HG03064 (cell line): ENCODE measurements around the gene VWA8.

ENCODE experiments used
- ATAC-seq: cut with Tn5 transposase; IDR thresholded peaks from one replicate; pipeline ENCODE4 v1.9.1; 2021; ENCODE audit warnings: low read depth; ENCODE audit not compliant: unreplicated experiment

The VWA8 gene

DNA sequence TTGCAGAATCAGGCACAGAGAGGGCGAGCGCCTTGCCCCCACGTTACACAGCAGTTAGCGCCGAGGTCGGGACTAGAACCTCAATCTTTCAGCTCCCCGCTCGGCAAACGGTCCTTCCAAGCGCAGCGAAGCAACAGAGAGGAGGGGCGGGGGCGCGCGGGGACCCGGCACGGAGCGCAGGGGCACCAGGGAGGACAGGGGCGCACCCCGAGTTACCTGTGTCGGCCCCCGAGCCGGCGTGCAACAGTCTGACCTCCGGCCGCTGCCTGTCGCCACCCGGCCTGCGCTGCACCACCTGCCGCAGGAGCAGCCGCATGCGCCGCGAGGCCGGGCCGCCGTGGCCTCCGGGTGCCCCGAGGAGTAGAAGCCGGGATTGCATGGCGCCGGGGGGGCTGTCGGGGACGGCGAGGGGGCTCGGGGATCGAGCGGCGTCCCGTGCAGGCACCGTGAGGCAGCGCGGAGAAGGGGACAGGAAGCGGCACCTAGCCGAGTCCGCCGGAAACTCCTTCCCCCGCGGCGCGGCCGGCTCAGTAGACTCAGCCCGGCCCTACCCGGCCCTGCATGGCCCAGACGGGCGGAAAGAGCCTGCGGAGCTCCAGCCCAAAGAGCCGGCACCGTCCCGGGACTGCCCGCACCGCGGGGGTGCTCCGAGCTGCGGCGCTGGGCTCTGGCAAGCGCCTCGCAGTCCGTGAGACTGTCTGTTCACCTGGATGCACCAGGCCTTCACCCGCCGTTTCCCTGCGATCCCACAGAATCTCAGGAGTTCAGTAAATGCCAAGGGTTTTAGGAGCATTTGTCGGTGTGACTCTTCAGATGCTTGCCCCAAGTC lies at the start of gene VWA8:
Gene VWA8 (minus strand): TSS at position 473 of the 829 bp plus-strand sequence. CDS start 94 bp downstream, at position 379.
- ATAC-seq: peak; percentile 74

DNA sequence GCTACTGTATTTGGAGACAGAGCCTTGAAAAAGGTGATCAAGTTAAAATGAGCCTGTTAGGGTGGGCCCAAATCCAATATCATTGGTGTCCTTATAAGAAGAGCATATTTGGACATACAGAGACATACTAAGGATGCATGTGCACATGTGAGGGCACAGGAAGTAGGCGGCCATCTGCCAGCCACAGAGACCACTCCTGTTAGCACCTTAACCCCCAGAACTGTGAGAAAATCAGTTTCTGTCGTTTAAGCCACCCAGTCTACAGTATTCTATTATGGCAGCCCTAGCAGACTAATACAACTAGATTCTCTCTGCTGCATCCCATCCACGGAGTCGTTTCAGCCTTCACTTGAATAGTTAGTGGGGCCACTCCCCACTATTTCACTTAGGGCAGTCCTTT lies 48.1 kb upstream of the VWA8 start:
- ATAC-seq: no peak

DNA sequence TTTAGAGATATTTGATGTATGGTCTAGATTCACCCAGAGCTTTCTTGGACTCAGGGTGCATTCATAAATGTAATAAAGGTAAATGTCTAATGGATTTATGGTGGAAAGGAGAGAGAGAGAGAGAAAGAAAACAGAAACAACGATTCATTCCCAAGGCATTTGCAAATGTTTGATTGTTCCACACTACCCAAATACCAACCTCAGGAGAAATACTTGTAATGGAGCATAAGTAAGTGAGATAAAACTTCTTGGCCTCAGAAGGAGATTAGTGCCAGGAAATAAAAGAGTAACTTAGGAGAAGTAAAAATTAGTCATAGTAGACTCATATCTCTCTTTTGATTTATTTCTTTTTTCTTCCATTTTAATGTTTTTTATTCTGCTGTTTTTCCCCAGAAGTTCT lies 46.9 kb upstream of the VWA8 start:
- no peak for ATAC-seq

DNA sequence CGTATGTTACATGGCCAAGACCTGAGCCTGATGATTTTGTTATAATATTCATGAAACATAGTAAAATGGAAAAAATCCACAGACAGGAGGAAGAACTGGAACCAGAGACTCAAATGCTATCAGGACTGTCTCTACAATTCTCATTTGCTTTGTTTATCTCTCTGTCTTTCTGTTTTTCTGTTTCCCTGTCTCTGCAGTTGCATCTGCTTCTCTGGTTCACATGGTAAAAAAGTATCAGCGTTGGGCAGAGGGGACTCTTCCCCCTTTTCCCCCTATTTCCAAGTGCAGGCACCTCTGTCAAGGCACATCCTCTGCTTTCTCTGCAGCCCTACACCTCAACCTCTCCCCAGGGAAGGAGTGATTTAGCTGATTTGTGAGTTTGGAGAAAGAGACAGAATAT lies 41.2 kb upstream of the VWA8 start:
- no peak for ATAC-seq

DNA sequence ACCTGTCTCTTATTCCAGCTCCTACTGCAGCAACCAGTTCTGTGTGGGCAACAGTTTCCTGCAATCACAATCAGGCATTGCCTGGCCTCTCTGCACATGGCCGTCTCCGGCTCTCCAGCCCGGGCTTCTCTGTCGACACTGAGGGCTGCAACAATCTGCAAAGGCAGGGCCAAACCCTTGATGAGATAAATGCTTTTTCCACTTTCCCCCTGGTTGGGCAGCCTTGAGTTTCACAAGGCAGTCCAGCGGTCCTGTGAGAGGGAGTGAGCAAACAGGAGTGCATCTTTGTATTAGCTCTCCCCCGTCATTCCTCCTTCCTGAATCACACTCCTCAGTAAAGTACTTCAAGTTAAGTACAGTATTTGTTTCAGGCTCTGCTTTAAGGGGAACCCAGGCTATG lies 40.7 kb upstream of the VWA8 start:
- no peak for ATAC-seq

DNA sequence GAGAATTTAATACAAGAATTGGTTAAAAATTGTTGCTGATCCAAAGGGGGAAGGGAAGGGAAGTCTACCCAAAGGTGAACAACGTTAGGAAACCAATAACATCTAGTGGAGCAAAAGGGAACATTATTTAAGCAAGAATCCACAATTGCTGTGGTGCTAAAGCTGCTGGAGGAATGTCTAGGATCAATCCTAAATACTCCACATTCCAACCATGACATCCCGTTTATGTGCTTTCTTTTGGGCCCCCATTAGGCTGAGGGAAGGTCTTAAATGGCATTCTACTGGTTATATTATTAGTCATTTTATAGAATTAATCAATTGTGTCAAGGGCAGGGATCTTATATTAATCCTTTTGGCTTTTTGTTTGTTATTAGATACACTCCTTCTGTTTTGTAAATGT lies 39.9 kb upstream of the VWA8 start:
- no peak for ATAC-seq

DNA sequence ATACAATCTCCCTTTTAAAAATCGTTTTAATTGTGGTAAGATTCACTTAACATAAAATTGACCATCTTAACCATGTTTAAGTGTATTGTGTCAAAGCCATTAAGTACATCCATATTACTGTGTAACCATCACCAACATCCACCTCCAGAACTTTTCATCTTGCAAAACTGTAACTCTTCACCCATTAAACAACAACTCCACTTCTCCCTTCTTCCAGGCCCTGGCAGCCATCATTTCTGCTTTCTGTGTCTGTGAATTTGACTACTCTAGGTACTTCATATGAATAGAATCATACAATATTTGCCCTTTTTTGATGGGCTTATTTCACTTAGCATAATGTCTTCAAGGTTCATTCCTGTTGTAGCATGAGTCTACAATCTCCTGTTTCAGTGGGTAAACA lies 36.5 kb upstream of the VWA8 start:
- no peak for ATAC-seq

DNA sequence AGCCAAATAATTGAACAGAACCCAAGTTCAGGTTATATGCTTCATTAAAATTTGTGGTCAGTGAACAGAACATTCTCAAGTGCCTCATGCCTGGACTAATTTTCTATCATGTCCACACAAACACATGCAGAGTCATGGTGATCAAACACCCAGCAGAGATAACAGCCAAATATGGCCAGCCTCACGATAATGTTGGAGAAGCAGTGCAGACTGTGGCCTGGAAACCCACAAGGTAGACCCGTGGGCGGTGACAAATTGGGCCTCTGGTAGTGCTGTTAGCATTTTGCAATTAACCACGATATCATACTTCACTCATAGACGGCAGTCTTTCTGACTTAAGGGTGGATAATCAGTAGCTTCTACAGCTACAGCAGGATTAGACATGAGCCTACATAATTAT lies 35.0 kb upstream of the VWA8 start:
- no peak for ATAC-seq

DNA sequence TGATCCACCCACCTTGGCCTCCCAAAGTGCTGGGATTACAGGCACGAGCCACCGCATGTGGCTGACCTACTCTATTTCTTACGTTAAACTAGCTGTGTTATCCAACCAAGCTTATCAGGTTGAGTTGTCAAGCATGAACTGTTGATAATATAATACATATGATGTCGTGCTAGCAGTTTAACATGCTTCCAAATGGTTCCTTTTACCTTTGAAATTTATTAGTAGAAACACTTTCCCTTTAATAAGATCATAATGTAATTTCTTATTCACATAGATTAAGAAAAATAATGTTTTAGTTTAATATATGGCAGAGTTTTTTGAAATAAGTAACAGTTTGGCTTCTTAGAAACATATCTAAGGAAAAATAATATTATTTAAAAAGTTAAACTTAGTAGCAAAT lies 34.4 kb upstream of the VWA8 start:
- no peak for ATAC-seq

DNA sequence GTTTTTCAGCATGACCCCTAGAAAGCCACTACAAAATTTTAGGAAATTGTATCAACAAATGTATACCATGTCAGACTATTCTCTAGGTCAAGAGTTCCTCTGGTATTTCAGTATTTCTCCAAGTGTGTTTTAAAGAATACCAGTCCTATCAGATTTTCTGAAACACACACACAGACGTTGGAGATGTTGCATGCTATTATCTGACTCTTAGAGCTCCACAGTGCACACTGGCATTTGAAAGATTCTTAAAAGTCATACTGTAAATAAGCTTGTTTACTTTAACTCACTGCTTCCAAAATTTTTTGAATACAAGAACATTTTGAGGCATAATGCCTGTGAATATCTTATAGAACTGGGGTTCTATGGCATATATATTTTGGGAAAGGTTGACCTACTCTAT lies 33.8 kb upstream of the VWA8 start:
- ATAC-seq: no peak

DNA sequence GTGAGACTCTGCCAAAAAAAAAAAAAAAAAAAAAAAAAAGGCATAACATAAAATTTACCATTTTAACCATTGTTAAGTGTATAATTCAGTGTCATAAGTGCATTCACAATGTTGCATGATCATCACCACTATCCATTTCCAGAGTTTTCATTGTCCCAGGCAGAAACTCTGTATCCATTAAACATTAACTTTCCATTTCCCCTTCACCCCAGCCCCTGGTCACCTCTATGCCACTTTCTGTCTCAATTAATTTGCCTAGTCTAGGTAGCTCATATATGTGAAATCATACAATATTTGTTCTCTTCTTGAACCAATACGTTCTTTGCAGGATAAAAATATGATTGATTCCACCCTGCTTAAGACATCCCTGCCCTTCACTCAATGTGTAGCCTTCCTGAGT lies 31.0 kb upstream of the VWA8 start:
- no peak for ATAC-seq

DNA sequence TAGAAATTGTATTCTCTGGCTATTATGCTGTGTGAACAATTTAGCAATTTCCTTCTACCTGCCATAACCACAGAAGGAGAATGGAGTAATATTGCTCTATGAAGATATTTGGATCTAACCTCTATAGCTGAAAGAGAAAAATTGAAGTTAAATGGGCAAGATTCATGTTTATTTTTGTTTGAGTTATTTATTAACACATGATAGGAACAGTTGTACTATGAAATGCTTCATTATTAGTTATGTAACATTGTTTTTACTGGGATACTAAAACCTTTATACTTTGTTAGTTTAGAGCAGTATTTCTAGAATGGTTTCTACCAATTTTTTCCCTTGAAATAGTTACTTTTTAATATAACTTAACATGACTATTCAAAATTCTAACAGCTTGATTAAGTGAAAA lies 27.3 kb upstream of the VWA8 start:
- ATAC-seq: no peak

DNA sequence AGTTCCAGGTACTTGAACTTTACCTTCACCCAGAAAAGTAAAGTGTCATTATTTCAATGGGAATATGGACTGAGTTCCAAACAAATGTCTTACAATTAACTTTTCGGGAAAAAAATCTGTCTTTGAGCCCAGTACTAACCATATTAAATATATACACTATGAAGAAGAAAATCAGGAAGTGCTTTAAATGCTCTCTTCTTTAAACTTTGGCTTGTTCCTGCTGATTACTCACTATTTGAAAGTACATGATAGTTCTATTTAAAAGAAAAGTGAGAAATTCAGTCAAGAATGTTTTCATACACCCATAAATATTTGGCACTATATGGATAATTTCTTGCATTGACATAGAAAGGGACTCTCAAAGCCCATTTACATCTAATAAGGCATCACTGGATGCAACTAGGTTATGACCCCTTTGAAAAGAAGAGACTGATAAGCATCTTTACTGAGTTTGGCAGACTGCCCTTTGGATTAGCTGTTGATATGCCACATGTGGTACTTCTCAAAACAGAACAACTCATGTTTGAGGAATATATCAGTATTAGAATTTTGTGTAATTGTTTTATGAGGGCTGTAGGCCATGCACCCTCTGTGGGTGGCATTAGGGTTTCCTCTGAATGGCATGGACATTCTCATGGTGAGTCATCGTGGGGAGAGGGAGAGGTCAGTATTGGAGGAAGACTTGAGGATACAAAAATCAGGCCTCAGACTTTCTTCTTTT lies 25.0 kb upstream of the VWA8 start:
- ATAC-seq: no peak

DNA sequence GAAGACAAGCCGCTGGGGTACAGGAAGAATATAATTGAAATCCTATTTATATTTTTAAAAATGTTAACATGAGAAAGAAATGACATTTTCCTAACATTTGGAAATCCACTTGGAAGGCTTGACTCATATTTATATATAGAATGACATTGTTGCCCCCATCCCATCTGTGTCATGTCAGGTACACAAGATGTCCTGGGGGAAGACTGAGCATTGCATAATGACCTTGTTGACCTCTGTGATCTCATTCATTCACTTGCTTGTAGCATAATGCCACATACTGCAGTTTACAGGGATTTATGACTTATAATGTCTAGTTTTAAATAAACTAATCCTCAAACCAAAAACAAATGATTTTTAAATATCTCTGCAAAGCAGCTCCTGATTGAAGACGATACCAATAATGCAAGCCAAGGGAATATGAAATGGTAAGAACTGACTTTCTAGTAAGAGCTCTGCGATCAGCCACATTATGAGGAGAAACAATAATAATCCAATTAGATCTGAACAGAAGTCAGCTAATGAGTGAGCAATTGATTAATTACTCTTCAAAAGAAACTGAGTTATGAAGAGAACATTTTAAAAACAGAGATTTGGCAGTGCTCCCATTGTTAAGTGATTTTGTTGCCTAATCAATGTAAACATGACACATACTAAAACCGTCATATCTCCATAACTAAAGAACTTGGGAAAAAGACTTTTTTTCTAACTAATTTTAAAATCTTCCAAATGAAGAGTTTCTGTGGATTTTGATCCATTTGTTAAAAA lies 21.2 kb upstream of the VWA8 start:
- no peak for ATAC-seq

DNA sequence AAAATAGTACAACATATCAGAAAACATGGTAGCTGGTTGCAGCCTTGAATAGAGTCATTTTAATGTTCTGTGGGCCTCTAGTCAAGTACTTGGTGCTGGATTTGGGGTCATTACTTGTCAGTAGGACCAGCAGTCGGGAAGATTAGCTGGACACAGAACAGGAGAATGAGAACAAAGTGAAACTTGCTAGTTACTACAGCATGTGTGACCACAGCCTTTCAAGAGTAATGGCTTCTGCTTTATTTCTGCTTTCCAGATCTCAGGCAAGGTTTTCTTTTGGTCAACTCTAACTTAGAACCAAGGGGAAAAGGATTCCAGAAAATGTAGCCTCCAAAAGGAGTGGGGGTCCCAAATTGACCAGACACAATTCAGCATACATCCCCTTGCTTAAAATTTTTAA lies 17.1 kb upstream of the VWA8 start:
- ATAC-seq: no peak

DNA sequence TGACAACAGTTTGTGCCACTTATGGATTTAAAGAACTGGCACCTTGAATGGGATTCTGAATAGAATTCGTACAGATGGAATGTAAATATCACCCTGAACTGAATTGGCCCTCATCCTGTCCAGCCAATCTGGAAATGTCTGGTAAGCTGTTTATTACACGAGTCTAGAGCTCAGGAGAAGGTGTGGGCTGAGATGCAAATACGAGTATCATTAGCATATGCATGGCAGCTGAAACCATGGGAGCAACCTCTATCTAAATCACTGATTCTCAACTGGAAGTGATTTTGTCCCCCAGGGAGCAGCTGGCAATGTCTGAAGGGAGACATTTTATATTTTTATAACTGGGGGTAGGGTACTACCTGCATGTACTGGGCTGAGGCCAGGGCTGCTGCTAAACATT lies 15.6 kb upstream of the VWA8 start:
- ATAC-seq: no peak

DNA sequence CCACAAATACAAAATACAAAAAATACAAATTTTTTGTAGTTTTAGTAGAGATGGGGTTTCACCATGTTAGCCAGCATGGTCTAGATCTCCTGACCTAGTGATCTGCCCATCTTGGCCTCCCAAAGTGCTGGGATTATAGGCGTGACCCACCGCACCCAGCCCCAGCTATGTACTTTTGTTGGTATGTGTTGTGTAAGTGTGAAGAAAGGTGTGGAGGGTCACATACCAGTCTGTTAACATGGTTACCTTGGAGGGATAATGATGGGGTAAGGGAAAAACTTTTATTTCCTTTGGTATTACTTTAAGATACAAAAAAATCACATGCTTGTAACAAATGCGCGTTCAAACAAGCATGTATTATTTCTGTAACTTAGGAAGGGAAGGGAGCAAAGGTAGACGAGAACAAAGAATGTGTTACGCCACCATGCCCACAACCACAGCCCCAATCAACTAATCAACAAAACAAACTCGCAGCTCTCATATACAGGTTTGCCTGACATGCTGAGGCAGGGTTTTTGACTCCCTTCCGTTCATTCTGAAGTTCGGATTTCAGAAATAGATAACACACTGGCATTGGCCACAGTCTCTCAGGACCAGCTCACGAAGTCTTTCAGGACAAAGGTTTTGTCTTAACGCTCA lies 13.5 kb upstream of the VWA8 start:
- ATAC-seq: no peak

DNA sequence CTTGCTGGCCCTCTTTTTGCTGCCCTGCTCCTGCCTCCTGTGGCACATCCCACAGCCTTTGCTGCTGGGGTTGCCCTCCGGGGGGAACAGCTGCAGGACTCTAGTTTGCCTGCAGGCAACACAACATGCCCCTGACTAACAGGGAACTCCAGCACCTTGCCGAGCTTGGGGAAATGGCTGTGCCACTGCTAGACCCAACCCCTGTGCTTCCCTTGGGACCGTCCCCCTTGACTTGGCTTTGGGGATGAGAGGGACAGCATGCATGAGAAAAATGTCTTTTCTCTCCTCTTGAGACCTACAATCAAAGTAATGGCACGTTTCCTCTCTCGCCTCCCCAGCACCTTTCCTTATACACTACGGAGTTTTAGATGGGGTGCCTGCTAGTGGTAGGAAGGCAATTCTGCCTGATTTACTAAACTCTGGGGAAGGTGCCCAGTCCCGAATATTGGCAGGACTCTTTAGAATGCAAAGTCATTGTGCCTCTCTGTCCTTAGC lies 12.4 kb upstream of the VWA8 start:
- ATAC-seq: no peak

DNA sequence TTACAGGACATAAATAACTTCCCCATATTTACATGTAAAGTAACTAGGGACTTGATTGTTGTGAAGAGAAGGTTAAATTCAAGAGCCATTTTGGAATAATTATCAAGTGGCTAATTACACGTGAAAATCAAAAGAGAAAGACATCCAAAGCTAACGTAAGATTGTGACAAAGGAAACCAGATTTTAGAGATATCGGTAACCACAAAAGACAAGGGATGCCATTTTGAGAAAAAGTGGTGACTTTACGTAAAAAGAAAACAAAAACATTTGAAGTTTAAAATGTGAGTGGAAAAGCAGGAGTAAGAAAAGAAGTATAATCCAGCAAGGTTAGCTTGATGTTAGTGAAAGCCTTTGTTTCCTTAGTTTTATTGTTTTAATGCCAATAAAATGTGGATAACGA lies 10.9 kb upstream of the VWA8 start:
- ATAC-seq: no peak

DNA sequence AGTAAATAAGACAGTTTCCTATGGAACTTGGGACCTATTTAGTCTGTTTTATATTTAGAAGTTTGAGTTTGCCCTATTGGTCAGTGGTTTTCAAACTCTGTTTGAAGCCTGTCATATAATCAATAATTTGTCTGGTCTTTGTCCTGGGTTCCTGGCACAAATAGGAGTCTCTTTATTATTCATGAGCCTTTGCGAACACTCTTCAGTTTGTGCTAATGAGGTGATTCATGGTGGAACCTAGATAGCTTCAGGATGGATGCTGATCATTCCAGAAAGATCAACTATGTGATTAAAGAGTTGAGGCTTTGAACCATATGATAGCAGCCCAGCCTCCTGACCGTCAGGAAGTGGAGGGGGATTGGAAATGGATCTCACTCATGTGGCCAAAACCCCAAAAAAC lies 10.0 kb upstream of the VWA8 start:
- ATAC-seq: no peak

DNA sequence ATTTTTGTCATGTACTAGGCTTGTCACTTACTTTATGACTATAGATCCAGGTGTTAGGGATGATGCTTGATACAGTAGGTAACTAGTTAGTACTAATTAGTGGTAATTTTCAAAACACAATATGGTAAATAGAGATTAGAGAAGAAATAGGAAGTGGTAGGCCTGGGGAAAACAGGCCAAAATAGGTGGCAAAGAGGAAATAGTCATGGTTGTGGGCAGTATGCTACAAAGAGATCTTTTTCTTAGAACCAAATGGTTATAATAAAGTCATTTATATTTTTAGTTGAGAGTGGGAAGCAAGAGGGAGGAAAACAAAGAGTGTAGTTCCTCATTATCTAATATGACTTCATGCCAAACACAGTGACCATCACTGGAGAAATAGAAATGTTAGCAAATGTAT lies 9.1 kb upstream of the VWA8 start:
- ATAC-seq: no peak
